ENCODE data around the gene CLEC4M. TPM values are rescaled to one million over a fixed set of nuclear protein-coding genes. Genes with fewer than 3 reads are reported as not detected.
"Not testable (repeated sequence)": the region's sequence is repeated elsewhere in the genome, so short reads cannot be mapped to it uniquely, and the experiment has no call there.

Gene CLEC4M
- total RNA-seq, 2 donors from 2014 or later, result not detected

DNA sequence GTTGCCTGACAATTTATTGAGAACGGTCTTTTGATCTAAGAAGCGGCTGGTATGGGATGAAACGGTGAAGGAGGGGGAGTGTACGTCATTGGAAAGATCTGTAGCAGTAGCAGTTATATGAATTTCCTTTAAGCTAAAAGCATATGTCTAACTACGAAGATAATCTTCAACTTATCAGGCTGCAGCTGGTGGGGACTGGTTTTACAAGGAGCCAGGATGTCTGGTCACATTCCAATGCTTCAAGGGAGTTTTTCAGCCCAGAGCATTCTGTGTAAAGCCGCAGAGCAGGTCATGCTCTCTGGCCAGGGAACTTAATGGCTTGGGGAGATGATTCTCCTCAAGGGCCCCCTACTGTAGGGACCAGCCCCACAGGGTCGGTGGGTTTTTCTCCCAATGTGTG, 29.2 kb downstream of the CLEC4M start:
- intact Hi-C loops (cut with DNase I, micrococcal nuclease), result no loop called here

DNA sequence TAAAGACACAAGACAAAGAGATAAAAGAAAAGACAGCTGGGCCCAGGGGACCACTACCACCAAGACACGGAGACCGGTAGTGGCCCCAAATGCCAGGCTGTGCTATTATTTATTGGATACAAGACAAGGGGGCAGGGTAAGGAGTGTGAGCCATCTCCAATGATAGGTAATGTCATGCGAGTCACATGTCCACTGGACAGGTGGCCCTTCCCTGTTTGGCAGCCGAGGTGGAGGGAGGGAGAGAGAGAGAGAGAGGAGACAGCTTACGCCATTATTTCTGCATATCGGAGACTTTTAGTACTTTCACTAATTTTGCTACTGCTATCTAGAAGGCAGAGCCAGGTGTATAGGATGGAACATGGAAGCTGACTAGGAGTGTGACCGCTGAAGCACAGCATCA, 29.7 kb downstream of the CLEC4M start:
- DNase-seq; intact Hi-C loops (cut with DNase I, micrococcal nuclease); ATAC-seq: not testable (repeated sequence)

More for the DNA sequence above, 29.2 kb downstream of the CLEC4M start:
- no peak for ATAC-seq
- no peak for DNase-seq

DNA sequence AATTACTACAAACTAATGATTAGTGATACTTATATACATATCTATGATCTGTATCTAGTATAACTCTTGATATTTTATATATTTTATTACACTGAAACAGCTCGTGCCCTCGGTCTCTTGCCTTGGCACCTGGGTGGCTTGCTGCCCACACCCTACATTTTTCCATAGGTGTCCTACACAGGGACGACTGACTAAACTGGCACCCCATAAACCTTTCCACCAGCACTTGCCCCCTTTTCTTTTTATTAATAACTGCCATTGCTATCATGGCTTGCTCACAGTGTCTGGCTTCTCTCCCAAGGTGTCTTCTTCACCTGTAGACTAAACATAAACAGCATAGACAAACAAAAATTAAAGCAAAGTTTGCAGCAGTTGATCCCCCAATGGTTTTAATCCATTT, 30.4 kb downstream of the CLEC4M start:
- ATAC-seq, result no peak
- intact Hi-C loops (cut with DNase I, micrococcal nuclease), result no loop called here
- no peak for DNase-seq

DNA sequence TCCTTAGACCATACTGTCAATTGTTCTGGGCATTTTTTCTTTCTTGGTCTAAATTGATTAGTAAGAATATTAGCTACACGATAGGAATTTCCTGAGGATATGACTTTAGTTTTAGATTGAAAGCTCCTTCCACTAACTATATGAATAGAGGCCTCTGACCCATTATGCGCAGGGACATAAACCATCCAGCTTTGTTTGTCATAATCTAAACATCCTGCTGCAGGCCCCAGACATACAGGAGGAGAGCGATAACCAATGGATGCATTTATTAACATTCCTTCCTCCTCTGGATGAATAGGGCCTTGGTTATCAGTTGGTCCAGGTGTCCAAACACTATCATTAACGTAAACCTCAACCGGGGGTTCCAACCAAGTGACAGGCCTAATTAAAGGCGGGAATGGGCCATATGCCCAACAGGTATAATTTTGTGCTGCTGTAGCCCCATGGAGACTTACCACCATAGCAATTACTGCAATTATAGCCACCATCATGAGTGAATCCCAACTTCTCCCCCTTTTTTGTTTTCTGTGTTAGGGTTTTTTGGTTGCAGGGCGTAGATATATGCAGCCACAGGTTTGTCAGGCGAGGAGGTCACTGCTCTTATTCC, 32.6 kb downstream of the CLEC4M start:
- intact Hi-C loops (cut with DNase I, micrococcal nuclease), result no loop called here
- no peak for DNase-seq
- no peak for ATAC-seq

DNA sequence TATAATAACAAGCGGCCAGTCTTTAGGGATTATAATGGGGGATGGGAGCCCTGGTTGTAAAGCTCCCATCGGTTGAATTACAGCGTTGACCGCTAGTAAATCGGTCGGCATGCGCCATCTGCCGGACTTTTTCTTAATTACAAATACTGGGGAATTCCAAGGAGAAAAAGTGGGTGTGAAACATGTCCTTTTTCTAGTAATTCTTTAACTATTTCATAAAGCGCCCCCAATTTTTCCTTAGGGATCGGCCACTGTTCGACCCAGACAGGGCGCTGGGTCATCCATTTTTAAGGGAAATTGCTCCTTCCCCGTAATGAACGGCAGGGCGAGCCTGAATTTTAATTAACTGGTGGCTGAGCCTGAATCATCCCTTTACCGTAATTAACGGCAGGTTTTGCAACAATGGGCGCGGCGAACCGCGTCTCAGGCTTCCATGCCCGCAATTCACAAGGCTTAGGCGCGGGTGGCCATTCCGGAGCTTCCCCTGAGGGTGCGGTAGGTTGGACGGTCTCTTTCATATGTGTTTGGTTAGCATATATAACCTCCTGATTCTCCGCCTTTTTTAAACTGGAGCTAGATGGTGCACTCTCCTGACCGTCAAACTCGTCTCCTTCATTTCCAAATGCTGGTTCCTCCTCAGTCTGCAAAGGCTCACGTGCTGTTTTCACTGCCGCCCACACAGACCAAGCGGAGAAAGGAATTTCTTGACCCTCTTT, 36.8 kb downstream of the CLEC4M start:
- intact Hi-C loops (cut with DNase I, micrococcal nuclease), result loop anchor here in 1 of 2 donors (10.0 kb wide), 1 partner anchor 235 kb away; no protein-coding TSS in a partner anchor
- peak; percentile 49 to 71 for DNase-seq
- ATAC-seq, result peak; percentile 82

DNA sequence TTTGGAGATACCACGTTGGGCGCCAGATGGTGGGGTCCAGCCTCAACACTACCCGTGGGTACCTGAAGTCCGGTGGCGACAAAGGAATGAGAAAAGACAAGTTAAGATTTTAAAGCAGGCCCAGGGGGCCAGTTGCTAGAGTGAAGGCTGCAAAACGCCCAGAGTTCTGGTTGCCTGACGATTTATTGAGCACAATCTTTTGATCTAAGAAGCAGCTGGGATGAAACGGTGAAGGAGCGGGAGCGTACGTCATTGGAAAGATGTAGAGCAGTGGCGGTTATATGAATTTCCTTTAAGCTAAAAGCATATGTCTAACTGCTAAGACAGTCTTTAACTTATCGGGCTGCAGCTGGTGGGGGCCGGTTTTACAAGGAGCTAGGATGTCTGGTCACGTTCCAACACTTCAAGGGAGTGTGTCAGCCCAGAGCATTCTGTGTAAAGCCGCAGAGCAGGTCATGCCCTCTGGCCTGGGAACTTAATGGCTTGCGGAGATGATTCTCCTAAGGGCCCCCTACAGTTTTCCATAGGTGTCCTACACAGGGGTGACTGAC, 38.1 kb downstream of the CLEC4M start:
- no peak for ATAC-seq
- no peak for DNase-seq
- intact Hi-C loops (cut with DNase I, micrococcal nuclease), result loop anchor here in 1 of 2 donors (10.0 kb wide), 1 partner anchor 236 kb away; no protein-coding TSS in a partner anchor

DNA sequence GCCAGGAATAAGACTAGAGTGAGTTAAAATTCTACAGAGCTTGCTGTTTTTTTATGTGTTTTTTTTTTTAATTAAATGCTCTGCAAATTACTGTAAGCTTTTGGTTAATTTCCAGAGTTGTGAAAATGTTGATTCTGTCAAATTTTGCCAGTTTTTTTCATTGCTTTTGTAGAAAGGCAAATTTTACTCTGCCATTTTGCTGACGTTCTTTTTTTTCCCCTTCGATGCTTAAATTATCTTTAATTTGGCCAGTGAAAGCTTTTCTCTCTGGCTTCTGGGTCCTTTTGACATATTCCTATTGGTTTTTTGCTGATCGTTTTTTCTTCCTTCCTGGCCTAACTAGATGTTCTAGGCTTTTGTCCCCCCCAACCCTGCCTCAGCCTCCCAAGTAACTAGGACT, 43.2 kb downstream of the CLEC4M start:
- intact Hi-C loops (cut with DNase I, micrococcal nuclease), result loop anchor here in 1 of 2 donors (10.0 kb wide), 1 partner anchor 241 kb away; no protein-coding TSS in a partner anchor
- ATAC-seq, result no peak
- DNase-seq, result no peak

DNA sequence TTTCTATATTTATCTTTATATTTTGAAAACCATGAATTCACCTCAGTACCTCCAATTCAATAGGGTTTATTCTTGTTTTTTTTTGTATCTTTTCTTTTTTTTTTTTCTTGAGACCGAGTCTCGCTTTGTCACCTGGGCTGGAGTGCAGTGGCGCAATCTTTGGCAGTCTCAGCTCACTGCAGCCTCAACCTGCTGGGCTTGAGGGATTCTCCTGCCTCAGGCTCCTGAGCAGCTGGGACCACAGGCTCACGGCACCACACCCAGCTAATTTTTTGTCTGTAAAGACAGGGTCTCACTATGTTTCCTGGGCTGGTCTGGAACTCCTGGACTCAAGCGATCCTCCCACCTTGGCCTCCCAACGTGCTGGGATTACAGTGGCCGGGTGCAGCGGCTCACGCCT, 43.8 kb downstream of the CLEC4M start:
- ATAC-seq (no peak), DNase-seq (no peak)
- intact Hi-C loops (cut with DNase I, micrococcal nuclease), result loop anchor here in 1 of 2 donors (10.0 kb wide), 1 partner anchor 242 kb away; no protein-coding TSS in a partner anchor

DNA sequence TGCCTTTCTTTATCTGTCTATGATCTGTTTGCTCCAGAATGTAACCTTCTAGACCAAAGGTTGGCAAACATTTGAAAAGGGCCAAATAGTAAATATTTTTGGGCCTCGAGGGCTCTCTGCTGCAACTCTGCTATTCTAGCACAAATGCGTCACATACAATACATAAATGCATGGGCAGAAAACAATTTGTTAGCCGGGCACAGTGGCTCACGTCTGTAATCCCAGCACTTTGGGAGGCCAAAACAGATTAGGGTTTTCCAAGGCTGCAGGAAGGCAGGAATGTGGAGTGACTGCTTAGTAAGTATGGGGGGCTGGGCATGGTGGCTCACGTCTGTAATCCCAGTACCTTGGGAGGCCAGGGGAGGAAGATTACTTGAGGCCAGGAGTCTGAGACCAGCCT, 45.1 kb downstream of the CLEC4M start:
- DNase-seq, result no peak
- no peak for ATAC-seq
- intact Hi-C loops (cut with DNase I, micrococcal nuclease), result loop anchor here in 1 of 2 donors (10.0 kb wide), 1 partner anchor 243 kb away; no protein-coding TSS in a partner anchor

DNA sequence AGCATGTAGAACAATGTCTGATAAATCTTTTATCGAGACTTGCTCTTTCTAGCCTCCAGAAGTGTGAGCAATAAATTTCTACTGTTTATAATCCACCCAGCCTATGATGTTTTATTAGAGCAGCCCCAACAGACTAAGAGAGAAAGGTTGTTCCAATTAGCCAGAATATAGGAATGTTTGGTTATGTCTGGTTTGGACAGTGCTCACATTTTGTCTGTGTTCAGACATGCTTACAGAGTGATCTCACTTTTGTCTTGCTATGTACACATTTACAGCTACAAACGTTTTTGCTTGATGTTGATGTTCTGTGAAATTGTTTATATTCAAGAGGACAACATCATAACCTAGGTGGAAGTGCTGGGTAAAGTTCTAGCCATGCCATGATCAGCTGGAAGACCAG, 48.9 kb downstream of the CLEC4M start:
- ATAC-seq, result no peak
- intact Hi-C loops (cut with DNase I, micrococcal nuclease), result no loop called here
- no peak for DNase-seq

DNA sequence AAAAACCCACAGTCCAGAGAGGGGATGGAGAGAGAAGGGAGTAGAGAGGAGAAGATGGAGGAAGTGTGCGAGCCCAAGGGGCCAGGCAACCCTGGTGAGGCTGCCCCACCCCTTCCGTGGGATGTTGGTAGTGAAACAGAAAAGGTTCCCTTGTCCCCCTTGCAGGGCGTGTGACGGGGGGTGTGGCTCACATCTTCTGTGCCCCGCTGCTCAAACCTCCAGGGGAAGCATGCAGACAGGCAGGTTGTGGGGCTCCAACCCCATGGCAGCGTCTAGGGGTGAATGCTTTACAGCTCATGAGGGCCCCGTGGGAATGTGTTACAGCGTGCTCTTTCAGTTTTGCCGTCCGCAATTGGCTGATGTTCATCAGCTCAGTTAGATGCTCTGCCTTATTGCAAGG, 52.3 kb downstream of the CLEC4M start:
- ATAC-seq (no peak), DNase-seq (no peak)
- intact Hi-C loops (cut with DNase I, micrococcal nuclease), result no loop called here

DNA sequence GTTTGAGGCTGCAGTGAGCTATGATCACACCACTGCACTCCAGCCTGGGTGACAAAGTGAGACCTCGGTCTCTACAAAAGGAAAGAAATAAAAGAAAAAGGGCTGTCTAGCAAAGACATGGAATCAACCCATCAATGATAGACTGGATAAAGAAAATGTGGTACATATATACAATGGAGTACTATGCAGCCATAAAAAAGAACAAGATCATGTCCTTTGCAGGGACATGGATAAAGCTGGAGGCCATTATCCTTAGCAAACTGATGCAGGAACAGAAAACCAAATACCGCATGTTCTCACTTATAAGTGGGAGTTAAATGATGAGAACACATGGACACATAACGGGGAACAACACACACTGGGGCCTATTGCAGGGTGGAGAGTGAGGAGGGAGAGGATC, 53.0 kb downstream of the CLEC4M start:
- ATAC-seq, result not testable (repeated sequence)

DNA sequence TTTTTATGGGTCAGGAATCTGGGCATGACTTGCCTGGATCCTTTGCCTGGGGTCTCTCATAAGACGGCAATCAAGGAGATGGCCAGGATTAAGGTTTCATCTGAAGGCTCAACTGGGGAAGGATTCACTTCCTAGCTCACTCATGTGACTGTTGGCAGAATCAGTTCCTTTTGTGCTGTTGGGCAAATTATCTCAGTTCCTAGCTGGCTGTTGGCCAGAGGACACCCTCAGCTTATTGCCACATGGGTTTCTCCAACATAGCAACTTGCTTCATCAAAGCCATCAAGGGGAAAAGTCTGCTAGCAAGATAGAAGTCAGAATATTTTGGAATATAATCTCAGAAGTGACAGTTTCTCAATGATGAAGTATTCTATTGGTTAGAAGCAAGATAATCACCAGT, 54.8 kb downstream of the CLEC4M start:
- ATAC-seq, result no peak

More for the DNA sequence above, 53.0 kb downstream of the CLEC4M start:
- DNase-seq; intact Hi-C loops (cut with DNase I, micrococcal nuclease): not testable (repeated sequence)

DNA sequence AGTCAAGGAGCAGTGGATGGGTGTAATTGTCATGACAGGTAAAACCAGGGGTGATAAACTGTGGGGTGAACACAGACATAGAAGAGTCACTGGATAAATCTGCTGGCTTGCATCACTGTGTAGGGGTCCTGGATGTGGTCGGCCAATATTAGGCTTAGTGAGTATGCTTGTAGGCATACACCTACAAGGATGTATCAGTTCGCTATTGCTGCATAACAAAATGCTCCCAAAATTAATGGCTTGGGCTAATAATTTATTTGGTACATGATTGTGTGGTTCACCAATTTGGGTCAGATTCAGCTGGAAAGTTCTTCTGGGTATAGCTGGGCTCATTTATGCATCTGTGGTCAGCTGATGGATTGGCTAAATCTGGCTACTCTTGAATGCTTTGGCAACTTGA, 55.8 kb downstream of the CLEC4M start:
- no peak for DNase-seq
- ATAC-seq, result no peak
- intact Hi-C loops (cut with DNase I, micrococcal nuclease), result no loop called here

More for the DNA sequence above, 54.8 kb downstream of the CLEC4M start:
- intact Hi-C loops (cut with DNase I, micrococcal nuclease), result no loop called here
- DNase-seq, result no peak

Other genes starting within 250 kb of the CLEC4M start
- gene ZNF358, start 247.1 kb upstream of the CLEC4M start, total RNA-seq, result 10 to 100 TPM; 37.8 to 56.2 TPM
- 10 to 100 TPM; 22.2 to 31.6 TPM for gene MCOLN1, start 240.6 kb upstream of the CLEC4M start, total RNA-seq
- 100 to 1,000 TPM in 1 of 2 donors, 10 to 100 TPM in 1; 87.8 to 107 TPM for gene PNPLA6, start 227.5 kb upstream of the CLEC4M start, total RNA-seq
- 10 to 100 TPM; 51.1 to 52.4 TPM for gene CAMSAP3, start 167.4 kb upstream of the CLEC4M start, total RNA-seq
- 10 to 100 TPM; 23.6 to 29.4 TPM for gene XAB2, start 133.7 kb upstream of the CLEC4M start, total RNA-seq
- gene PET100, start 133.4 kb upstream of the CLEC4M start, total RNA-seq, result 100 to 1,000 TPM; 100 to 123 TPM
- gene PCP2, start 129.5 kb upstream of the CLEC4M start, total RNA-seq, result under 1 TPM in 1 of 2 donors, not detected in 1; 0.73 TPM
- 100 to 1,000 TPM; 186 to 209 TPM for gene STXBP2, start 126.1 kb upstream of the CLEC4M start, total RNA-seq
- gene RETN, start 94.2 kb upstream of the CLEC4M start, total RNA-seq, result not detected
- not detected for gene MCEMP1, start 86.2 kb upstream of the CLEC4M start, total RNA-seq
- 100 to 1,000 TPM; 107 to 108 TPM for gene TRAPPC5, start 82.4 kb upstream of the CLEC4M start, total RNA-seq
- under 1 TPM; 0.27 to 0.64 TPM for gene FCER2, start 61.1 kb upstream of the CLEC4M start, total RNA-seq
- 1 to 10 TPM in 1 of 2 donors, not detected in 1; 1.3 TPM for gene CLEC4G, start 31.1 kb upstream of the CLEC4M start, total RNA-seq
- 10 to 100 TPM in 1 of 2 donors, 1 to 10 TPM in 1; 2.6 to 12.1 TPM for gene CD209, start 15.7 kb upstream of the CLEC4M start, total RNA-seq
- 10 to 100 TPM; 10.5 to 13.1 TPM for gene EVI5L, start 67.0 kb downstream of the CLEC4M start, total RNA-seq
- under 1 TPM; 0.22 to 0.46 TPM for gene PRR36, start 111.1 kb downstream of the CLEC4M start, total RNA-seq
- gene LRRC8E, start 125.3 kb downstream of the CLEC4M start, total RNA-seq, result 1 to 10 TPM; 2.7 to 3.1 TPM
- gene MAP2K7, start 140.6 kb downstream of the CLEC4M start, total RNA-seq, result 10 to 100 TPM; 27.0 to 29.2 TPM
- gene TGFBR3L, start 151.6 kb downstream of the CLEC4M start, total RNA-seq, result under 1 TPM in 1 of 2 donors, not detected in 1; 0.53 TPM
- 10 to 100 TPM; 10.6 to 17.7 TPM for gene SNAPC2, start 157.1 kb downstream of the CLEC4M start, total RNA-seq
- 1 to 10 TPM in 1 of 2 donors, under 1 TPM in 1; 0.61 to 5.1 TPM for gene CTXN1, start 162.9 kb downstream of the CLEC4M start, total RNA-seq
- 10 to 100 TPM; 54.1 to 69.1 TPM for gene TIMM44, start 180.4 kb downstream of the CLEC4M start, total RNA-seq
- gene ELAVL1, start 242.4 kb downstream of the CLEC4M start, total RNA-seq, result 10 to 100 TPM; 49.2 to 61.4 TPM

All from left colon (tissue), 2 donors.